ENCODE results near the gene NDUFB6. TPM values are rescaled to one million over a fixed set of nuclear protein-coding genes. Genes with fewer than 3 reads are reported as not detected.

Gene NDUFB6
- total and polyA plus RNA-seq, 10 of the 15 experiments (the other 5 are each of a cell fraction or from before 2014, with no cell fraction given), result 26.3 to 269 (median 61.4) TPM

- no peak overlapping the region for H3K9ac ChIP-seq (ENCODE audit: control insufficient read depth, insufficient read depth, low read length)
- FAIRE-seq, result no peak
- no peak for ATAC-seq
- H3K4me1 ChIP-seq (ENCODE audit: control insufficient read depth, insufficient read depth, low read length), result peaks cover 17% of the 10 kb centered on the region
- no peak overlapping the region for H3K4me3 ChIP-seq
- H3K27ac ChIP-seq (ENCODE audit: control insufficient read depth, insufficient read depth), result no peak overlapping the region
- no TSS peak for BruUV-seq (replicated peaks)
- H3K27me3 ChIP-seq (replicated peaks in 1 of 2; ENCODE audit: control insufficient read depth in 2 of 2, insufficient read depth in 2 of 2, low read length in 1 of 2), result no peaks in the 10 kb centered on the region
- peaks cover 38% of the 10 kb centered on the region for H3K79me2 ChIP-seq (ENCODE audit: control insufficient read depth, insufficient read depth, low read length)
- RAD21 ChIA-PET (ENCODE audit: unreplicated experiment), result interaction anchor here (1.2 to 1.5 kb wide), 2 partner anchors 18 to 175 kb away, joined by 6 to 10 read pairs; no protein-coding TSS in a partner anchor
- 55% methylated on average over 2 of the region's 2 CpGs for WGBS (ENCODE audit: insufficient coverage, insufficient replicate concordance, low lambda C conversion rate, missing lambda C conversion rate)
- in situ Hi-C loops (cut with MboI) (no loop called here), intact Hi-C loops (cut with micrococcal nuclease; ENCODE audit: unreplicated experiment) (no loop called here)
- no peaks in the 10 kb centered on the region for H3K9me3 ChIP-seq (replicated peaks; ENCODE audit: control insufficient read depth, insufficient read depth, low read length)
- H3K4me2 ChIP-seq (ENCODE audit: control insufficient read depth, insufficient read depth), result no peak overlapping the region
- no peak overlapping the region for H2AFZ ChIP-seq (ENCODE audit: control insufficient read depth, low read depth, low read length)
- TF ChIP-seq CEBPB (IDR thresholded peaks at IDR 0.05; ENCODE audit: borderline replicate concordance in 1 of 2, low read depth in 2 of 2, low read length in 2 of 2) (peak in 1 of 2 experiments; percentile 71; a peak in 2 of 4 replicates), IKZF2 (IDR thresholded peaks at IDR 0.05) (no peak), BMI1 (IDR thresholded peaks at IDR 0.05; ENCODE audit: borderline replicate concordance) (no peak), RAD21 (IDR thresholded peaks at IDR 0.05; ENCODE audit: insufficient read depth, low read depth, low read length) (no peak), CHD1 (IDR thresholded peaks at IDR 0.05; ENCODE audit: low read depth, low read length) (no peak), FOS (IDR thresholded peaks at IDR 0.05; ENCODE audit: borderline replicate concordance, extremely low read depth, insufficient read length) (no peak), POLR2AphosphoS2 (IDR thresholded peaks at IDR 0.05; ENCODE audit: low read depth, low read length) (no peak), RFX5 (IDR thresholded peaks at IDR 0.05; ENCODE audit: low read depth, low read length) (peak; percentile 44; the same call in 1 of the 2 replicates)
- 0 out of 4 replicates have a peak, but pooled peaks cover 0 to 3% of the 10 kb centered on the region in 2 experiments for H3K36me3 ChIP-seq (ENCODE audit: control insufficient read depth in 2 of 2, insufficient read depth in 2 of 2, low read length in 1 of 2)
- POLR2A ChIA-PET, result interaction anchor here (0.7 to 0.9 kb wide), 3 partner anchors 170 to 1107 kb away, joined by 3 read pairs; partner anchors contain the start of gene ACO1
- SMC1A ChIA-PET (ENCODE audit: uncharacterized antibody, unreplicated experiment), result interaction anchor here (1.0 to 2.0 kb wide), 5 partner anchors 18 to 171 kb away, joined by 3 to 11 read pairs (median 5); partner anchors contain the start of gene NDUFB6
- no peak for DNase-seq (ENCODE audit: low read depth, low spot score)
- CTCF ChIA-PET, result interaction anchor here (0.5 to 5.6 kb wide), 4 partner anchors 11 to 175 kb away, joined by 3 to 38 read pairs (median 14); partner anchors contain the start of gene NDUFB6
- H4K20me1 ChIP-seq (ENCODE audit: control insufficient read depth, insufficient read depth), result no peaks in the 10 kb centered on the region
These were observed 18.9 kb downstream of the NDUFB6 start for GRCh38 chr9:32554107-32554506.

Data from GM12878 (cell line).